ENCODE results near the gene IGSF9.

DNA sequence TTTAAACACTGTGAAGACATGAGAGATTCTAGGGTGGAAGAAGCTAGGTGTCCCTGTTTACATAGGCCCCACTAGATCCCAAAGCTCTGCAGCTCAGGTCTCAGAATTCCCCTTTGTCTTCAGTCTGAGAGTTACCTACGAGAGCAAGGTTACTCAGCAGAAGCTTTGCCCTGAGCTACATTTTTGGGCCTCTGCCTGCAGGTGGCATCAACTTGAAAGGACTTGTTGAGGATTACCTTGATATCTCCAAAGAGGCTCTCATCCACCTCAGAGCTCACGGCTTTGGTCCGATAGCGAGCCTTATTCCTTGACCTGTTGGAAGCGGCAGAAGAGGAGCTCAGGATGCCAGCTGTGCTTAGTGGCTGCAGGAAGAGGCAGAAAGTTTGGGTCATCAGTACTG lies 52.5 kb downstream of the IGSF9 start:
- TF ChIP-seq POLR2A (IDR thresholded peaks at IDR 0.05; ENCODE audit: low read depth, low read length) = no peak
- TF ChIP-seq TAF1 (IDR thresholded peaks at IDR 0.05; ENCODE audit: low read depth, low read length) = no peak
